HG03469 (cell line): ENCODE results near the gene ASTN2.
A peak's percentile ranks its signal among the peaks of the same experiment; 100 is the strongest.

Source experiments
- ATAC-seq: cut with Tn5 transposase; IDR thresholded peaks from one replicate; pipeline ENCODE4 v1.9.1; 2021; ENCODE audit warnings: mild to moderate bottlenecking, moderate library complexity, moderate number of reproducible peaks; ENCODE audit not compliant: unreplicated experiment

ASTN2 gene

DNA sequence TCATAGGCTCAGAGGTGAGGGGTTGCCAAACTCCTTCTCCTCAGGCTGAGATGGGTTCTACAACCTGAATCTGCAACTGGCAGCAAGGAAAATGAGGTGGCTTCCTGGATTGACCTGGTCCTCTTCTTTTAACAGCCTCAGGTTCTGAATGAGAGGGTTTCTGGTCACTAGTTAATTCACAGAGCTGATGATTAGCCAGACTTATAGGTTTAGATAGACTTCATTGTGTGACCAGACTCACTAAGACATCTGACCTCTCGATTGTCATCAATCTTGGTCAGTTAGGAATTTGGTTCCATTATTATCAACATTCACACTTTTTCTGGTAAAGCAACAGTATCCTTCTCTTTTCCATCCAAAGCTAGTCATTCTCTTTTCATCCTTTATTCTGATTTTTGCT, 1003.4 kb downstream of the ASTN2 start:
- ATAC-seq, result no peak

DNA sequence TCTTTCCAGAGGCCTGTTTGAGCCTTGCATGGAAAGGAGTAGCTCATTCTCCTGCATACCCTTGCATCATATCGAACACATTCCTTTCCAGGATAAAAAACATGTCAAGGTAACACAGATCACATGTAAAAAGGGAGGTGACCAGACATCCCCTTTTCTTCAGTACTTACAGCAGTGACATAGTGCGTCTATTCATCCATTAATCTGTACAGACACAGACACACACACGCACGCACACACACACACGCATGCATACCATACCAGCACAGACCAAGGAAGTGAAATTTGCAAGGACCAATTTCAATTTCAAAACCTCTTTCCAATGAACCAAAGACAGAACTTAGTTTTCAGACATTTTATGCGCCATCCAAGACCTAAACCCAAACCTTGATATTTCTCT, 1005.2 kb downstream of the ASTN2 start:
- no peak for ATAC-seq

DNA sequence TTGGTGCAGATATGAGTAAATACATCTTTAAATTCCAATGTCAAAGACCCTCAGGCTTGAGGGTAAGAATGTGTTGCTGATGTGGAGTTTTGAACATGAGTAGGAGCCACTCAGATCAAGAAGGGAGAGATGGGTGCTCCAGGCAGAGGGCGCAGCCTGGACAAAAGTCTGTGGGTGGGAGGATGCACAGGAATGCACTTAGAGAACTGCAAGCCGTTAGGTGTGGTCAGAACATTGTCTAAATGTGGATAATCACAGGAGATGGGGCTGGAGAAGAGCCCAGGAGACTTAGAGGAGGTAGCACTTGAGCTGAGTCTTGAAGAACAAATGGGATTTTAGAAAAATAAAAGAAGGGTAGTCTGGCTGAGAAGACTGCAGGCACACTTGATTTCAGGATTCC, 1005.7 kb downstream of the ASTN2 start:
- no peak for ATAC-seq

DNA sequence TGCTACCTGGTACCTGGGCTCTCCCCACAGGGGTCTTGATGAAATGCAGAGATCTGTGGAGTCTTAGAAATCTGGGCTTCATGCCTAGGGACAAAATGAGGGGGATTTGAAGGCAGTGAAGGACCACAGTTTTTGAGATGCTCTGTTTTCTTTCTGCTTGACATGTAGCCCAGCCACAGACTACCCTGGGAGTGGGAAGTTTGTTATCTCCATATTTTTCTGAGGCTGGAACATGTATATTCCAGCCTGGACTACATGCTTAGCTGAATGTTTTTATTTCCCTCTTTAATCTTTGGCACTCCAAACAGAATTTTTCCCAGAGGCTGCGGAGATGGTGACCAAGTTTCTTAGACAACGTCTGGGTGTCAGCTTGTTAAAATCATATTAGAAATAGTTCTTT, 1008.4 kb downstream of the ASTN2 start:
- no peak for ATAC-seq

DNA sequence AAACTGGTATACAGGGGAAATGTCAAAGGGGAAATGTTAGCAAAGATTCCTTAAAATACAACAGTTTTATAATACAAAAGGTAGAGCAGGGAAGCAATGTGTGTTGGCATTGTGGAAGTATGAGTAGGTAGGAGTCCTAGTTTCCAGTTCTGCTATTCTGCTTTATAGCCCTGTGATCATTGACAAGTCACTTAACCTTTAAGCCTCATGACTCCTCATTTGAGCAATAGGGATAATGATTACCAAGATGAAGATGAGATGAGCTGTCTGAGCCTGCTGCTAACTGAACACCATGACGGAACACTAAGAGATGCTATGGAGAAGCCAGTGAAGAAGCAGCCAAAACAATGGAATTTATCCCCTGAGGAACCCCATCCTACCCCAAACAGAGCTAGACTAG, 1009.5 kb downstream of the ASTN2 start:
- no peak for ATAC-seq

DNA sequence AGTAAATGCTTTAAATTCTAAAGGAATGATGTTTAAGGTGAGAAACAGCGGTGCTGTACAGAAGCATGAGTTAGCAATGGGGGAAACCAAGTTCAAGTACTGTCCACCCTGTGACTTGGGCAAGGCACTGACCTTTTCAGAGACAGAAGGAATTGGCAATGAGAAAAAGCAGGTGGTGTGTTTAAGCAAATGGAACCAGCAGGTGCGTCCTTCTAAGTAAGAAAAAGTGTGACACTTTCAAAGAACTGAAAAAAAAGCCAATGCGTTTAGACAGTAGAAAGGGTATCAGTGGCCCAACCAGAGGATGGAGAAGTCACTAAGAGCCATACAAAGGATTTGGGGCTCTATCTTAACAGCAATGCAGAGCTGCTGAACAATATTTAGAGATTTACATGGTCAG, 1010.6 kb downstream of the ASTN2 start:
- no peak for ATAC-seq

DNA sequence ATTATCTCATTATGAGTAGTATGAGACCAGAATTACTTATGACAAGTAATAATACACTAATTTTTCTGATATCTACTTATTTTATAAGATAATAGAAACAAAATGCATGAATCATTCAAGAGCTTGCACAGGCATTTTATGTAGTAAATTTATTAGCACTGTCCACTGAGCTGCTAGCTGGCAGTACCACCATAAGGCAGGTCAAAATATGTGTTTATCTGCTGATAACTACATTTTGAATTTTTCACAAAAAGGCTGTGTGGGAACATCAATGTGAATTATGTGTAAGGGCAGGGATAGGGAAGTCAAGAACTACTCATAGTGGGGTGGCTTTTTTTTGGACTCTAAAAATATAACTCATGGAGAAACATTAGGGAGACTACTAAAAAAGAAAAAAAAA, 1011.7 kb downstream of the ASTN2 start:
- ATAC-seq, result no peak

DNA sequence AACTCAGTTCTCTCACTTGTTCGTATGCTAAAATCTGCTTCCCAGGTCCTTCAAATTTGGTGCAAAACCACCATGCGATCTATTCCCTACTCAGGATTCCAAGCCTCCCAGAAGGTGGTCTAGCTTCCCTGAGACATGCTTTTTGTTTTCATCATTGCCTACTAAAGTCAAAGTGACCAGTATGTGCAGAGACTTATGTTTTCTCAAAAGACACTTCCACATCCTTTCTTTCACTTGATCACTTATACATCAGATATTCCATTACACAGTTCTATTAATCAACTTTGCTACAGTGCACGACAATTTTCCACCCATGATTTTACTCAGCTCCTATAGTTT, 1019.2 kb downstream of the ASTN2 start:
- no peak for ATAC-seq

DNA sequence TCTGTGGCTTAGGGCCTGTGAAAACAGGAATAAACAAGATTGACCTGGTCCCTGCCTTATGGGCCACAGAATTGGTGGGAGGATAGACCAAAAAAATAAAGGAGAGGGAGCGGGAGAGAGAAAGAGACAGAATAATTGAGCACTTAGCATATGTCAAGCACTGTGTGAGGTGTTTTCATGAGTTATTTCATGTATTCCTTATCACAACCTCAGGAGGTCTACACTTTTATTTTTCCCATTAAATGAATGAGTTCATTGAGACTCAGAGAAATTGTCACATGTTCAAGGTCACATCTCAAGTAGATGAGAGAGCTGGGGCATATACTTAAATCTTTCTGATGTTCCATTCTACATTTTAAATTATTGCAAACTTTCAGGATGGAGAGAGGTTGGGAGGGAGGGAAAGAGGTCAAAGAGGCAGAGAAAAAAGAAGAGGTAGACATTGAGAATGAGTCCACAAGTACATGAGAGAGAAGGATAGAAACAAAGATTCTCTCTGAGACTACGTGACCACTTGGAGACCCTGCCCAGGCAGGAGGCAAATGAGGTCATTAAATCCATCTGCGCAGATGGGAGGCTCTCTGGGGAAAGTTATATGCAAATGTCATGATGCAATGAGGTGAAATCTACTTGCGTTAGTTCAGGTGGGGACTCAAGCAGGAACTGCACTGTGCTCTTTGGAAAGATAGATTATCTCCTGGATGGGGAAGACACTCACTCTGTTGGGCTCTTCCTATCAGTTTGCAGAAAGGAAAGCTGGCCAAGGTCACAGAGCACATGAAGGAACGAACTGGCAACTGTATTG, 1019.8 kb downstream of the ASTN2 start:
- ATAC-seq, result no peak

DNA sequence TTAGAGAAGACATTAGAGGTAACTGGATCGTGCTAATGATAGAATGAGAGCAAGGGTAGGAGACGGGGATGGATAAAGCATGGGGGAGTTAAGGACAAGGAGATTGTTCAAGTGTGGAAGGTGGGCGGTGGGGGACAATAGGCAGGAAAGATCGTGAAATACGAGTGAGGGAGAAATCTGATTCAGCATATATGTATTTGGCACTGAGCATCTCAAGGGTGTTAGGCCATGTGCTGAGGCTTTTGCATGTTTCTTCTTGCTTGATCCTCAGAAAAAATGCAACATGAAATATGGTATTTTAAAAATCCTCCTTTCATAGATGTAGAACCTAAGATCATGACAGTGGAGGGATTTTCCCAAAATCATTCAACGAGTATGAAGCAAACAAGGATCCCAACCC, 1020.8 kb downstream of the ASTN2 start:
- no peak for ATAC-seq

DNA sequence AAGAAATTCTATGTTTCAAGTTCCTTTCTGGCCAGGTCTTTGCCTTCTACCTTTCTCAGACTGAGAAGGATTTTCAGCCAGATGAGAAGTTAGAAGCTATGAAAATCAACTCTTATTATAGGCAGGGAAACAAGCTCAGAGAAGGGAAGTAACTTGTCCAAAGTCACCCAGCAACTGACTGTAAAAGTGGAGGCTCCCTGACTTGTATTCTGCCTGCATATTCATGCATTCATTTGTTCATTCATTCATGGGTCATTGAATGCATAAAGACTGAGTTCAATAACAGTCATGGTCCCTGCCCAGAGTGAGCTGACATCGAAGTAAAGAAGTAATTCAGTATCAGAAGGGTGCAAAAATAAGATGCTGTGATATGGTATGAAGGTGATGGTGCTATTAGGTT, 1021.7 kb downstream of the ASTN2 start:
- no peak for ATAC-seq

DNA sequence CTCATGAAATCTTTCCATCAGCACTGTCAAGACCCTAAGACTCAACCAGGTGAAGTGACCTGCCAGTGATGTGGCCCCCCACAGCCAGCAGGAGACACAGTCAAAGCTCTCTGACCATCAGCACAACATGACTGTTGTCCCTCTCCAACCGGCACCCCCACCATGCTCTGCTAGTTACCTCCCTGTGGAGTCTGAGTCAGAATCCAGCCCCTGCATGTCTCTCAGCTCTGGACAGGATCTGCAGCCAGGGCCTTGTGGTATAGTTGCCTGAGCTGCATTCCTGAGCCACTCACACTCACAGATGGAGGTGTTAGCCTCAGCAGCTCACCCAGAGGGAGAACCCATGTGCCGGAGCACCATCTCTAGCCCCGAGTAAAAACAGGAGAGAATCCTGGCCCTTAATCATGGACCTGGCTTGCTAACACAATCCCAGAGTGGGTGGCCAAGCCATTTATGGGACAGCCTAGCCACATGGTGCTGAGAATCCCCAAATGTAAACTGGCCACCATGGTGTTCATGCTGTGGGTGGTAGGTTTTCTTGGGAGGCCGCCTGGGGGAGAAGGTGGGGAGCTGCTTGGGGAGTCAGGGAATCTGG, 1023.5 kb downstream of the ASTN2 start:
- ATAC-seq, result no peak

DNA sequence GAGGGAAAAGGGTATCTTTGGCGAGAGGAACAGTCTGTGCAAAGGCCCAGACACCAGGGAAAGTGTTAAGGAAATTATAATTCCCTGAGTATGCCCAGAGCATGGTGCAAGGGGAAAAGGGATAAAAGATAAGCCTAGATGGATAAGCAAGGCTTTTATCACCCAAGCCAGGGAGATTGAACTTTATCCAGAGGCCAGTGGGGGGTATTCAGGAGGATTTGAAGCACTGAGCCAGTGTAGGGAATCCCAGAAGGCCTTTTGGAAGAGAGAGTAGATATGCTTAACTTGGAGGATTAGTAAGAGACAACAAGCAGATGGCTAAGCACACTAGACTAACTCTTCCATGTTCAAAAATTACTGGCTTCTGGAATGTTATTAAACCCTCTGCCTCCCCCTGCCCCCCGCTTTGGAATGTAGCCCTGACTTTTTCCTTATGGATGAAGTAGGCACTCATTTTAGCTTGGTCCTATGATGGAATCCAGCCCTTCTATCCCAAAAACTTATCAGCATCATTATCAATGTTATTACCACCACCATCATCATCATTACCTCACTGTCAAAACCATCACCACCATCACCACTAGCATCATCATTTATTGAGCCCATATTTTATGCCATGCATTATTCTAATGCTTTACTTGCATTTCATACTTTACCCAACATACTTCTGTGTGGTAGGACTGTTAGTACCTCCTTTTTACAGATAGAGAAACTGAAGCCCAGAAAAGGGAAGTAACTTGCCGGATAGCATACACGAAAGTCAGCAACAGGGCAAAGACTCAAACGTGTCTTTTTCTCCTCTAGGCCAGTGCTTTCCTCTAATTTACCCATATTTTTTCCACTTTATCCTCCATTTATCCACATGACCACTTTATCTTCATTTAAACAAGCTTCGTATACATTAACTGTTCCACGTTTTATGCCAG, 1024.3 kb downstream of the ASTN2 start:
- ATAC-seq, result peak; percentile 55

DNA sequence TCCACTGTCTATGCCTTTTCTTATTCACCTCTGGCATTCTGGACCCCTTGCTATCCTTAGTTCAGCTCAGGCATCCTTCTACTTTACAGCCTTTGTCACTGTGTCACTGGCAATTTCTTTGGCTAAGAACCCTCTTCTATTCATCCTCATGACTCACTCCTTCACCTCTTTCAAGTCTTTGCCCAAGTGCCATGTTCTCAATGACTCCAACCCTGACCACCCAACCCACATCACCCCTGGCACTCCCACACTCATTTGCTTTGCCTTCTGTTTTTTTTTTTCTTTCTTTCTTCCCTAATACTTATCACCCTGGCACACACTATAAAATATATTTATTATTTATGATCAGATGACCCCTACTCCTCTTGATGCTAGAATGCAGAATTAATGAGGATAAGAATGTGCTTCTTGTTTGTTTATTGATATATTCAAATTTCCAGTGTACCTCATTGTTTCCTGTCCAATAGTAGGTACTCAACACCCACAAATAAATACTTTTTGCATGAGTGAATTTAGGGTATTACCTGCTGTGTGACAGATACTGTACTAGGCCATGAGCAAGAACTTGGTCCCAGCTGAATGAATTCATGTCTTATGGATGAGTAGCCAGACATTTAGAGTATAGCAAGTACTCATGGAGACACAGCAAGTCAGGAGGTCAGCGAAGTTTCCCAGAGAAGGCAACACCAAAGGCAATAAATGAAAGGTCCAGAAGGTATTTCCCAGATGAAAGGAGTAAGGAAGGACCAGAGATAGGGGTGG, 1025.1 kb downstream of the ASTN2 start:
- no peak for ATAC-seq

DNA sequence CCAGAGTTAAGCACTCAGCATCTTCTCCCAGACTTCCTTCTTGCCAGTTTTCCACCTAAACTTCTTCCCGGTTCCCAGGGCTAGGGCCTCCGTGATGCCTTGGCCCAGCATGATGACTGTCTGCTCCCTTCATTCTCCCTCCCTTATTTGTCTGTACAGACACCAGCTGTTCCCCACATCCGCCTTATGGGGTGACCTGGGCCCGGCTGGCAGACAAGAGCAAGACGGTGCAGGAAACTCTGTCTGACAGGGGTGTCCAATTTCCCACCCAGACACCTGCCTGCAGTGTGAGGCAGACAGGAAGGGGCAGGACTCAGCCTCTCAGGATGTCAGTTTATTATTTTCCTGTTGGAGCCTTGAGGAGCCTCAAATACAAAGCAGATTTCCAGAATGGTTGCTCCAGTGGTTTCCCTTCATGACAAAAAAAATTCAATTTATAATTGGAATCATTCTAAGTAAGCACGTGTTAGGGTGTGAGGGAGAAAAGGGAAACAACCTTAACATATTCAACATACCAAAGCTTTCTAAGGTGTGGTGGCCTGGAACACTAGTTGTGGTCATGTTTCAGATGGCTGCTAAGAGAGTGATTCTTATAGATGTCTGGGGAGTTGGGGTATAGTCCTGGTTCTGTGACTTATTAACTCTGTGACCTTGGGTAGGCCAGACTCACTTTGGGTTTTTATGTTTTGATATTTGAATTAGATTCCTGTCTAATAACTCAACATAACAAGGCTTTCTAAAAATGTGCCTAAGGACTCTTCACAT, 1026.7 kb downstream of the ASTN2 start:
- peak; percentile 31 for ATAC-seq

DNA sequence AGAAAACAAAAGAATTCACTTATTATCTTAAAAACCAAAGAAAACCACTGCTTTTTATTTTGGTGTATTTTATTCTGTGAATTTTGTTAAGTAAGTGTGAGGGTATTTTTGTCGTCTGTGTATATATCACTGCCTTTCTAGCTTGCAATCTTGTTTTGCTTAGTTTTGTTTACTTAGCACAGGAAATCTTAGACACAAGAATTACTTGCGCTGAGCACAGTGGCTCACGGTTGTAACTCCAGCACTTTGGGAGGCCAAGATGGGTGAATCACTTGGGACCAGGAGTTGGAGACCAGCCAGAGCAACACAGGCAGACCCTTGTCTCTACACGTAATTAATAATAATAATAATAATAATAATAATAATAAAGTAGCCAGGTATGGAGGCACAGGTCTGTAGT, 1030.9 kb downstream of the ASTN2 start:
- no peak for ATAC-seq

DNA sequence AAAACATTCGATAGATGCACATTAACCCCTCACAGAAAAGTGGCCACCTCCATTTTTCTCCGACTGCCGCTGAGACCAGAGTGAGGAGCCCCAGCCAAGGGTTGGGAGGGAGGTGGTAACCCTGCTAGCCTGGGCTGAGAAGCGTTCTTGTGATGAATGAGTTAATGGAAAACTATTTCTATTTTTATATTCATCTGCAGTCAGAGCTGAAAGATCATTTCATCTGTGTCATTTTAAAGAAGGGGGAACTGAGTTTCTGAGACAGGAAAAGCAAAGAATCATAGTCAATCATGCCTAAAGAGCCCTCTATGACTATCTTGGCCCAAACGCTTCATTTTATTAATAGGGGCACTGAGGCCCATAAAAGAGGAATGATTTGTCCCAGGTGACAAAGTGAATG, 1031.7 kb downstream of the ASTN2 start:
- ATAC-seq, result no peak

DNA sequence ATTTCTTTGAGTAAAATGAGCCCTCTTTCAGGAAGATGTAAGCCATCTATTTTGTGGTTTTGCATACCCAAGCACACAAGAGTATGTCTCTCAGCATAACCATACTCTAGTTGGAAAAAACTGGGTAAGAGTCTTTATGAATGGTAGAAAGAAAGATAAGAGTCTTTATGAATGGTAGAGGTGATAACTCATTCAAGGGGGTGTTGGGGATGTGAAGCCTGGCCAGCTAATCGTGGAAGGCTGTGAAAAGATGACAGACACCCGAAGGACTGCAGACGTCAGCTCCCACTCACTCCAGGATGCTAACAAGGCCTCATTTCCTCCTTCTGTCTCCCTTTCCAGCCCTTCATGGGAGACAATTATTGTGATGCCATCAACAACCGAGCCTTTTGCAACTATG, 1032.8 kb downstream of the ASTN2 start:
- no peak for ATAC-seq

DNA sequence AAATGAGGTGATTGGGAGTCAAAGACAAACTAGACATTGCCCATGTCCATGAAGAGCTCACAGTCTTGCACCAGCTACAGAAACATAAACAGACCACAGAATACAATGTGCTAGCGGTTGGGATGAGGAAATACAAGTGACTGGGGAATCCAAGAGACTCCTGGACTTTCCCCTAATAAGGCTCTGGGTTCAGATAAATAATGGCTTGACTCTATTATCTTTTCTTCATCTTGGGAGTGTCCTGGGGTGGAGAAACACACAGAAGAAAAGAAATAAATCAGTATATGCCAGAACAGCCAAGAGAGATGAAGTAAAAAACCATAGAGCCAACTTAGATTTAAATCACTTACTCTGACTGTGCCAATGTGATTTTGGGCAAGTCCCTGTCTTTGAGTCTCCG, 1033.5 kb downstream of the ASTN2 start:
- ATAC-seq, result no peak

DNA sequence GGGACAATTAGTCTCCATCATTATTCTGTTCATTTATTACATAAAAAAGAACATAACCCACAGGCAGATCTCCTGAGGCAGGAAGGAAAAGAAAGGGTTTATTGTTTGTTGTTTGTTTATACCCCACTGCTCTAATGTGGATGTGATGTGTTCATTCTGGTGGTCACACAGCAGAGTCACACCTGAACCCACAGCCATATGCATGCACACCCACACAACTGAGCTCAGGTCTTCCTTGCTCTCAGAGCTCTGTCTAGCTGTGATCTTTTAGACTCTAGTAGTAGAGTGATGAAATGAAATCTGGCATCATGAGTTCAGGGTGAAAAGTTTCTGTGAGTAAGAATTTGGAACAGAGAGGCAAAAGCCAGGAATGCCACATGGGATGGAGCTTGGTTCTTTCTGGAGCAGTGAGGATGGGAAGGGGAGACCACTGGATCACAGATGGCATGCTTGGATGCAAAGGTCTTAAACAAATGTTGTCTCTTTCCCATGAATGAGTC, 1034.3 kb downstream of the ASTN2 start:
- no peak for ATAC-seq
